ENCODE data around the gene ZMIZ1.

The ZMIZ1 gene

GRCh38 chr10:79247373-79248137 lies 178.8 kb downstream of the ZMIZ1 start:
- no peak for DNase-seq (ENCODE audit: low spot score)

- no peak for DNase-seq (ENCODE audit: low spot score)
Observed at GRCh38 chr10:79248341-79249185, 179.8 kb downstream of the ZMIZ1 start.

GRCh38 chr10:79249186-79250121 lies 180.7 kb downstream of the ZMIZ1 start:
- DNase-seq (ENCODE audit: low spot score) = no peak

DNA sequence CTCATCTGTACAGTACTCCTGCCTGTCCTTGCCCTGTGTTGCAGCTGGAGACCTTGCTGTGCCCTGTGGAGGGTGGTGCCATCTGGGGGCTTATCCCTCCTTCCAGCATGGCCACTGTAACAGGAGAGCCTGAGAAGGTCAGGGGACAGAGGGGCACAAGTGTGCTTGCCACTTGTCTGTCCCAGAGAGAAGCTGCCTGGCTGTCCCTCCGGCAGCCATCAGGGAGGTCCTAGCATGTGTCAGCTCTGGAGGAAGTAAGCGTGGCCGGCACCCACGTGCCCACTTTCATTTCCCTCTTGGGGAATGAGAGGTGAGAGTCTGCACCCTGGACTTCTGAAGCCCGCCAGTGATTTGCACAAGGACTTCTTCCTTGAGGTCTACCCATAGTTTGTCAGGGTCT lies 181.5 kb downstream of the ZMIZ1 start:
- DNase-seq (ENCODE audit: low spot score) = no peak

- no peak for DNase-seq (ENCODE audit: low spot score)
Observed at GRCh38 chr10:79252450-79252849, 183.7 kb downstream of the ZMIZ1 start.

DNA sequence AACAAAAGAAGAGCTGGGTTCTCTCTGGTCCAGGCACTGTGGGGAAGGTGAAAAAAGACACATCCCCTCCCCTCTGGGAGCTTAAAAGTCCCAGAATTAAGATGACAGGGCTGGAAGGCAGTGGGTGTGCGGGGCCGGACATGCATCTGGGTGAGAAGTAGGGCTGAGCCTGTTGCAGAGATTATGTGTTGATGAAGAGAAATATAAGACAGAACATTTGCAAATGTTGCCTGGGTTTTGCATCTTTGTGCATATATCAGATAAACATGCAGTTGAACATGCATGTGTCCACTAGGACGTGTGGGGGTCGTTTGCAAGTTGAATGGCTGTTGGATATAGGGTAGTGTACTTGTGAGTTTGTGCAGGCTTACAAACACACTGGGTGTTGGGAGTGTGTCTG lies 184.2 kb downstream of the ZMIZ1 start:
- no peak for DNase-seq (ENCODE audit: low spot score)

DNA sequence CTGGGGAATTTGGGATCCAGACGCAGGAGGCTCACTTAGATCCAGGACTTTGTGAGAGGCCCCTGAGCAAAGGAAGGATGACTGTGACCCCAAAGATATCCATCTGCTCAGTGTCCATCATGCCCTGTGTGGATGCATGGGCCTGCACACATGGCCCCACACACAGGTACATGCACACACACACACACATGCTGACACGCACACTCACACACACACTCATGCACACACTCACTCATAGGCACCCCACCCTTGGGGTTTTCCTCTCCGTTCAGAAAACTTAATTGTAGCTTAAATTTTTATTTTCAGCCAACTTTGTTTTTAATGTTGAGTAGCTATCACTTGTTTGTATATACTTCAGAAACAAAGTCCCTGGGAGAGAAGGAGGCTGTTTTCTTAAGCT lies 184.9 kb downstream of the ZMIZ1 start:
- no peak for DNase-seq (ENCODE audit: low spot score)

GRCh38 chr10:79254333-79255006 lies 185.7 kb downstream of the ZMIZ1 start:
- DNase-seq (ENCODE audit: low spot score) = no peak

GRCh38 chr10:79255007-79255507 lies 186.3 kb downstream of the ZMIZ1 start:
- no peak for DNase-seq (ENCODE audit: low spot score)

- no peak for DNase-seq (ENCODE audit: low spot score)
Observed at GRCh38 chr10:79256264-79256806, 187.6 kb downstream of the ZMIZ1 start.

- DNase-seq (ENCODE audit: low spot score) = no peak
Observed at GRCh38 chr10:79258894-79259293, 190.1 kb downstream of the ZMIZ1 start.

GRCh38 chr10:79259834-79260233 lies 191.1 kb downstream of the ZMIZ1 start:
- no peak for DNase-seq (ENCODE audit: low spot score)

DNA sequence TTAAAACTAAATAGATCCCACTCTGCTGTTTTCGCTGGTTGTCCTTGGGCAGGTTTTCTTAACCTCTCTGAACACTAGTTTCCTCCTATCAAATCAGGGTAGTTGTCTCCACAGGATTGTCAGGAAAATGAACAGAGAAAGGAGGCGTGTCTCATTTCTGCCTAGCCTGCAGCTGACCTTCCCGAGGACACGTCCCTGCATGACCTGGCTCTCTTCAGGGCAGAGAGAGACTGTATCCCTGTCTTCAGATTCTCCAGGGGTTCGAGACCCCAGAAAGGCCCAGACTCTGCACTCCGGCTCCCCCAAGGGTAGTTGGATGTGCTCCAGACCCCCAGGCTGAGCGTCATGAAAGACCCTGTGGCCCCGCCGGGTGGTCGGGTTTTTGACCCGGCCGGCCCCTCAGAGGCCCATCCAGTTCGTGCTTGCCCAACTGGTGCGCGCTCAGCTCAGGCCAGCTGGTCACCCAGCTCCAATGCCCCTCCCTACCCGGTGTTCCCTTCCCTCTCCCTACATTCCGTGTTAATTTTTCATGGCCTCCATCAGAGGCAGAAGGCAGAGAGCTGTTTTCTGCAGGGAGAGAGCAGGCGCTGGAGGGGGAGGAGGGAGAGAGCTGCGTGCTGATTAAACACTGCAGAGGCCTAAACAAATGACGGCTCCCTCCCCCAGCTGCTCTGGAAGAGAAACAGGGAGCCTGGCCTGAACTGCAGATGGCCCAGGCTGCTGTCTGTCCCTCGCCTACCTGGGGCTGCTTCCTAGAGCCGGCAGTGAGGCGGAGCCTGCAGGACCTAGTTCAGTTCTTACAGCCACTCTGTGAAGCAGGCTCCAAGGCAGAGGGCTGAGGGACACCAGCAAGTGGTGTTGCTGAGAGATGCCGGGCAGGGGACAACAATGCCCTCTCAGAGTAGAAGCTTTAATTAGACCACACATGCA lies 192.3 kb downstream of the ZMIZ1 start:
- no peak for DNase-seq (ENCODE audit: low spot score)

- DNase-seq (ENCODE audit: low spot score) = no peak
Observed at GRCh38 chr10:79262131-79262530, 193.4 kb downstream of the ZMIZ1 start.

- DNase-seq (ENCODE audit: low spot score) = no peak
Observed at GRCh38 chr10:79262959-79263746, 194.4 kb downstream of the ZMIZ1 start.

DNA sequence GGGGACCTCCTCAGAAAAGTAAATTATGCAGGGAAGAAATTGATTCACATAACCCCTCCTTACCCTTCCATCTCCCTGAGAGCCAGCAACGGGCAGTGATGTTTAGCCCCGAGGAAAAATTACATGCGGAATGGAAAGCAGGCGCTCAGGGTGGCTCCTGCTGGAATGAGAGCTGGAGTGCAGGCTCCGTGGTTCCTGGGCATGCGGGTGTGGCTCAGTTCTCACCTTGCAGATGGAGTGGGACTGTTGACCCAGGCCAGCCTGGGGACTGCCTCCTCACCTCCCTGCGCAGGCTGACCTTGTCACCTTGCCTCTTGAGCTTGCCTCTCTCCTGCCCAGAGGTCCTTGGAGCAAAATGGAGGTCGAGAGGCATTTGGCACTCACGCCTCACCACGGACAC lies 195.2 kb downstream of the ZMIZ1 start:
- no peak for DNase-seq (ENCODE audit: low spot score)

DNA sequence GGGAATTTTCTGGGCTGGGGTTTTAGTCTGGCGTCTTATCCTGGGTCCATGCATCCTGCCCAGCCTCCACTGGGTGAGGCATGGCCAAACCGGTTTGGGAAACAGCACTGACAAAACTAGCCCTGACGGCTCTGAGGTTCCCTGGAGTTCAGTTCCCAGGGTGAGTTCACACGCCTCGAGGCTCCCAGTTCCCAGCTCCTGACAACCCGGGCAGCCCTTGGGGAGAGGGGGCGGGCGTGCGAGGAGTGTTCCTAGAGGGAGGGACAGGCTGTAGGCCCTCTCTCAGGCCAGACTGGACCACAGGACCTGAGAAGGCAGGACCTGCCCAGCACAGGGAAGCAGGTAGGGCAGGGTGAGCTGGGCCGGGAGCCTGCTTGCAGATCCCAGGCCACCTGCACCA lies 196.2 kb downstream of the ZMIZ1 start:
- DNase-seq (ENCODE audit: low spot score) = no peak

DNA sequence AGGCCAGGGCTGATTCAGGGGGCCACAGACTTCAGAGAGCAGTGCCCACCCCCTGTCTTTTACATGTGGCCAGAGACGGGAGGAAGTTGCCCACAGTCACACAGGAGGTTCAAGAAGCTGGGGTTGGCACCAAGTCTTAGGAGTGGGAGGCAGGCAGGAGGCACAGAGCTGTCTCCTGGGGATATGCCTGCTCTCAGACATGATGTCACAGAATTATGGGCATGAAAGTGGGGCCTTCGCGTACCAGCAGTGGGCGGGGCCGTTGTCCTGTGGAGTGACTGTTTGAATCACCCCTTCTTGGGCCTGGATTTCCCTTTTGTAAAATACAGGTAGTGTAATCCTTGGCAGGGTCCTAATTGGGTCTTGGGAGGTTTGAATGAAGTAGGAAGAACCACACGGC lies 197.3 kb downstream of the ZMIZ1 start:
- DNase-seq (ENCODE audit: low spot score) = no peak
